CD4-positive, alpha-beta T cell (primary cell): ENCODE data around the gene ABHD1. TPM values are rescaled to one million over a fixed set of nuclear protein-coding genes. Genes with fewer than 3 reads are reported as not detected.

ENCODE experiments used
- ATAC-seq: fragments of 200-7000 bp; cut with Tn5 transposase; one replicate; pipeline ENCODE4 v1.10.0; 2022; ENCODE audit warnings: mild to moderate bottlenecking; ENCODE audit not compliant: poor library complexity
- CTCF ChIA-PET: fragments of 350-600 bp; sonication (Branson Sonifier 250); formaldehyde crosslinking; loops from one replicate; lab custom pipeline; 2021; ENCODE audit warnings: antibody characterized with exemption, inconsistent platforms; lab: Charles Lee
- POLR2A ChIA-PET: fragments of 350-600 bp; sonication (Branson Sonifier 250); formaldehyde crosslinking; loops from one replicate; lab custom pipeline; 2021; ENCODE audit warnings: antibody characterized with exemption, inconsistent platforms; lab: Charles Lee
- DNase-seq, 14 experiments: peaks; one replicate each; pipeline ENCODE4 v3.0.0-alpha.2; 2013 to 2020; ENCODE audit warnings: mixed read lengths in 2 of 14
- H3K27ac ChIP-seq, 2 donors: one replicate each; pipeline versions ENCODE4 v1.5.1 to v1.7.0; 2013; ENCODE audit warnings: low read length in 2 of 2, low read depth in 1 of 2, mild to moderate bottlenecking in 1 of 2
- H3K27me3 ChIP-seq, 2 experiments: 1 replicate in 1 of 2; 2 replicates in 1 of 2; pipeline versions ENCODE4 v1.6.1 to v1.7.0; 2013; ENCODE audit warnings: low read length in 2 of 2, control low read depth in 1 of 2, mild to moderate bottlenecking in 1 of 2, moderate library complexity in 1 of 2; ENCODE audit not compliant: insufficient read depth in 2 of 2, control insufficient read depth in 1 of 2
- H3K36me3 ChIP-seq: one replicate; pipeline ENCODE4 v1.6.1; 2013; ENCODE audit warnings: low read length, control low read depth; ENCODE audit not compliant: insufficient read depth
- H3K4me1 ChIP-seq: one replicate; pipeline ENCODE4 v1.6.1; 2013; ENCODE audit warnings: low read length, control low read depth; ENCODE audit not compliant: insufficient read depth
- H3K4me3 ChIP-seq: one replicate; pipeline ENCODE4 v1.5.1; 2013; ENCODE audit warnings: mild to moderate bottlenecking, low read length, moderate library complexity
- H3K9me3 ChIP-seq, 2 experiments: 1 replicate in 1 of 2; 2 replicates in 1 of 2; pipeline versions ENCODE4 v1.6.1 to v1.7.0; 2013; ENCODE audit warnings: low read length in 2 of 2, mild to moderate bottlenecking in 2 of 2, control low read depth in 1 of 2, moderate library complexity in 1 of 2; ENCODE audit not compliant: control insufficient read depth in 1 of 2, insufficient read depth in 1 of 2
- H3K27ac Mint-ChIP-seq: one replicate; pipeline ENCODE4 v1.8.0; 2020; ENCODE audit warnings: mixed read lengths
- H3K27me3 Mint-ChIP-seq: one replicate; pipeline ENCODE4 v1.8.0; 2021; ENCODE audit warnings: mixed read lengths
- H3K36me3 Mint-ChIP-seq: one replicate; pipeline ENCODE4 v1.8.0; 2021; ENCODE audit warnings: low read depth, mixed read lengths
- H3K4me1 Mint-ChIP-seq: one replicate; pipeline ENCODE4 v1.8.0; 2021; ENCODE audit warnings: low read depth, mixed read lengths
- H3K4me3 Mint-ChIP-seq: one replicate; pipeline ENCODE4 v1.8.0; 2020; ENCODE audit warnings: mild to moderate bottlenecking, mixed read lengths
- H3K9me3 Mint-ChIP-seq: one replicate; pipeline ENCODE4 v1.8.0; 2020; ENCODE audit warnings: mixed read lengths
- CTCF ChIP-seq: fragments of 200-600 bp; IDR thresholded peaks from one replicate; pipeline ENCODE4 v1.8.0; 2022; ENCODE audit warnings: antibody characterized with exemption, mild to moderate bottlenecking
- intact Hi-C, 2 experiments: fragments of 100-400 bp; cut with DNase I in 1 of 2; cut with micrococcal nuclease in 1 of 2; formaldehyde crosslinking; loops; one replicate each; pipeline versions ENCODE4 v1.15.1 to v1.9.0; 2023 to 2025; cut with DNase I, micrococcal nuclease
- total RNA-seq, 174 experiments: library from RNA in 2 of 174; stranded (reverse) in 2 of 174; gene quantifications; one replicate each; pipeline ENCODE4 v1.2.3 and lab custom pipeline; 2021 to 2026

The ABHD1 gene
- total RNA-seq, 2 experiments from 2014 or later = 1.0 to 1.3 TPM

- DNase-seq (no peak), ATAC-seq (no peak)
- Mint-ChIP-seq H3K4me1 (peaks cover 11% of the 10 kb centered on the region), H3K4me3 (no peak overlapping the region), H3K27ac (no peak overlapping the region), H3K27me3 (no peaks in the 10 kb centered on the region), H3K9me3 (no peaks in the 10 kb centered on the region), H3K36me3 (peaks cover 7% of the 10 kb centered on the region)
- intact Hi-C loops = loop anchor here in 1 of 2 experiments (5.0 kb wide), 1 partner anchor 585 kb away; no protein-coding TSS in a partner anchor
- Histone ChIP-seq H3K9me3 (no peaks in the 10 kb centered on the region), H3K4me3 (no peak overlapping the region), H3K36me3 (peaks cover 2% of the 10 kb centered on the region), H3K27ac (no peak overlapping the region), H3K4me1 (peaks cover 9% of the 10 kb centered on the region), H3K27me3 (no peaks in the 10 kb centered on the region)
- POLR2A ChIA-PET = interaction anchor here (1.3 to 2.4 kb wide), 2 partner anchors 10 to 25 kb away, joined by 3 to 8 read pairs; partner anchors contain the start of genes KHK and OST4
- CTCF ChIA-PET = interaction anchor here (1.3 to 1.6 kb wide), 3 partner anchors 10 to 183 kb away, joined by 3 to 7 read pairs (median 4); partner anchors contain the start of gene KHK
- TF ChIP-seq CTCF = no peak
Measured at GRCh38 chr2:27096748-27097297, 26.8 kb upstream of the ABHD1 start.

DNA sequence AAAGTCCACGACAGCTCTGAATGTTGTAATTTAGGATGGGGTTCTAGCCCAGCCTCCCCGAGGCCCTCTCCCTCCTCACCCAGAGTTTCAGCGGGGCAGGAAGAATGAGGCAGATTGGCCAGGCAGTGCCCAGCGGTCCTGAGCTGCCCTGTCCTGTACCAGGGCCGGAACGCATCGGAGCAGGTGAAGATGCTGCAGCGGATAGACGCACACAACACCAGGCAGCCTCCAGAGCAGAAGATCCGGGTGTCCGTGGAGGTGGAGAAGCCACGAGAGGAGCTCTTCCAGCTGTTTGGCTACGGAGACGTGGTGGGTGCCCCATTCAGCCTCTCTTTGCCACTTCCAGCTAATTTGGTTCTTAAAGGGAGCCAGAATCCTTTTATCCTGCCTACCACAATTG lies 26.3 kb upstream of the ABHD1 start:
- CTCF ChIA-PET = interaction anchor here (1.3 kb wide), 1 partner anchor 94 kb away, joined by 3 read pairs; no protein-coding TSS in a partner anchor
- Mint-ChIP-seq H3K36me3 (peaks cover 7% of the 10 kb centered on the region), H3K4me1 (peaks cover 11% of the 10 kb centered on the region), H3K4me3 (no peak overlapping the region), H3K27me3 (no peaks in the 10 kb centered on the region), H3K27ac (no peak overlapping the region), H3K9me3 (no peaks in the 10 kb centered on the region)
- H3K27ac ChIP-seq = no peak overlapping the region
- H3K9me3 ChIP-seq = no peaks in the 10 kb centered on the region
- TF ChIP-seq CTCF = no peak
- intact Hi-C loops = loop anchor here in 1 of 2 experiments (5.0 kb wide), 1 partner anchor 585 kb away; no protein-coding TSS in a partner anchor
- no peaks in the 10 kb centered on the region for H3K27me3 ChIP-seq
- POLR2A ChIA-PET = interaction anchor here (1.3 to 2.4 kb wide), 2 partner anchors 11 to 26 kb away, joined by 3 to 8 read pairs; partner anchors contain the start of genes KHK and OST4
- no peak overlapping the region for H3K4me3 ChIP-seq
- DNase-seq (no peak), ATAC-seq (no peak)
- H3K36me3 ChIP-seq = peaks cover 2% of the 10 kb centered on the region
- H3K4me1 ChIP-seq = peaks cover 9% of the 10 kb centered on the region

DNA sequence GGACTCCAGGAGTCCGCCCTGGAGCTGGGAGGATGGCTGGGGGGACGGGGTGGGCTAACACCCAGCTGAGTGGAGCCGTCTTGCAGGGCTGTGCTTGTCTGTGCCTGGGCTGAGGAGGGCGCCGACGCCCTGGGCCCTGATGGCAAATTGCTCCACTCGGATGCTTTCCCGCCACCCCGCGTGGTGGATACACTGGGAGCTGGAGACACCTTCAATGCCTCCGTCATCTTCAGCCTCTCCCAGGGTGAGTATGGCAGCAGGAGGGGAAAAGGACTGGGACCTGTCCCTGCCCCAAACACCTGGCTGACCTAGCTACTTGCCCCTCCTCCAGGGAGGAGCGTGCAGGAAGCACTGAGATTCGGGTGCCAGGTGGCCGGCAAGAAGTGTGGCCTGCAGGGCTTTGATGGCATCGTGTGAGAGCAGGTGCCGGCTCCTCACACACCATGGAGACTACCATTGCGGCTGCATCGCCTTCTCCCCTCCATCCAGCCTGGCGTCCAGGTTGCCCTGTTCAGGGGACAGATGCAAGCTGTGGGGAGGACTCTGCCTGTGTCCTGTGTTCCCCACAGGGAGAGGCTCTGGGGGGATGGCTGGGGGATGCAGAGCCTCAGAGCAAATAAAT lies 24.2 kb upstream of the ABHD1 start:
- no peak overlapping the region for H3K4me3 ChIP-seq
- ATAC-seq = no peak
- no peaks in the 10 kb centered on the region for H3K9me3 Mint-ChIP-seq
- no peaks in the 10 kb centered on the region for H3K27me3 Mint-ChIP-seq
- H3K36me3 Mint-ChIP-seq = peaks cover 7% of the 10 kb centered on the region
- DNase-seq = no peak
- H3K27ac Mint-ChIP-seq = no peak overlapping the region
- peaks cover 11% of the 10 kb centered on the region for H3K4me1 Mint-ChIP-seq
- H3K27me3 ChIP-seq = no peaks in the 10 kb centered on the region
- ChIA-PET POLR2A (no interaction called here), CTCF (interaction anchor here (0.8 to 1.8 kb wide), 3 partner anchors 92 to 204 kb away, joined by 3 to 9 read pairs (median 4); no protein-coding TSS in a partner anchor)
- peaks cover 9% of the 10 kb centered on the region for H3K4me1 ChIP-seq
- no peak for TF ChIP-seq CTCF
- intact Hi-C loops = loop anchor here in 1 of 2 experiments (1.0 to 5.0 kb wide), 3 partner anchors 92 to 583 kb away; no protein-coding TSS in a partner anchor
- H3K36me3 ChIP-seq = peaks cover 2% of the 10 kb centered on the region
- H3K4me3 Mint-ChIP-seq = no peak overlapping the region
- no peaks in the 10 kb centered on the region for H3K9me3 ChIP-seq
- H3K27ac ChIP-seq = no peak overlapping the region
